GM18511 (cell line): ENCODE data around the gene RAD51B.

Source experiments
- ATAC-seq: cut with Tn5 transposase; IDR thresholded peaks from one replicate; pipeline ENCODE4 v1.9.1; 2021; ENCODE audit warnings: mild to moderate bottlenecking, moderate library complexity; ENCODE audit not compliant: unreplicated experiment

Gene RAD51B

DNA sequence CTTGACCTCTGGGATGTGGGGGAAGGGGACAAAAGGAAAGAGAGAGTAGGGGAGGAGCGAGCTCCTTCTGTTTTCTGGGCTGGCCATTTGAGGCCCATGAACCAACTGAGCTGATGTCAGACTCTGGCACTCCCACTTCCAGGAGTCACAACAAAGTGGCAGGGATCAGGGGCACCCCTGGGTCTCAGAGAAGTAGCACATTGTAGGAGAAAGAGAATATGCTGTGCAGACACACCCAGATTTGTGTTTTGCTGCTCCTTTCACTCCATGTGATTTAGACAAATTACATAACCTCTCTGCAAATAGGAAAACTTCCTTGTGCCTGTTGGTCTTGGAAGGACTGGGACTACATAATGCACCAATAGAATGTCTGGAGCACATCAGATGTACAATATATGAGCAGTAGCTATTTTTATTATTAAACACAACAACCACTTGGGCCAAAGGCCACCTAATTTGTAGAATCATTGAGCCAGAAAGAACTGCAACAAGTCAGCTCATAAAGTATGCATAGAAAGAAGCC, 707.8 kb downstream of the RAD51B start:
- ATAC-seq: no peak

DNA sequence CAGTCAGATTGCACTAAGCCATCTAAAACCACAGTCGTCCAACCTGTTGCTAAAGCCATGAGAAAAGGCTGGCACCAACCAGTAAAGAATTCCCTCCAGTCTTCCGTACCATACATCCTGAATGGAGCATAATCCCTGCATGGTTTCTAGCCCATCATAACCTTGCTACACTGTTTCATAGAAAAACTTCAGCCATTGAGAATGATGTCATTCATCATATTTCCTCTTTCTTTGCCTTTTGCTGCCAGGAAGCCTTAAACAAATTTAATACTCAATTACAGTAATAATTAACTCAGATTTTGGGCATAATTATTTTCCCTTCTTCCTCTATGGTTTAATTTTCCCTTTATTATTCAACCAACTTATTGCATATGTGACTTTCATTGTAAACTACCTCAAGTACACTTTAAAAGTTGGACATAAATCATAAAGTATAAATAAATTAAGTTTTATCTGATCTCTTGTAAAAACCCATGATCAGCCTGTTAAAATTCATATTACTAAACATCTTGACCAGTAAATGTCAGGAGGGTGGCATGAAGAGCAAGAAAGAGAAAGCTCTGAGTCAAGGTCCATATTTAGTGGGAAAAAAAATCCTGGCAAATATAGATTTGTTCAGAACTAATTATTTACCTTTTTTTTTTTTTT, 708.6 kb downstream of the RAD51B start:
- ATAC-seq: no peak

DNA sequence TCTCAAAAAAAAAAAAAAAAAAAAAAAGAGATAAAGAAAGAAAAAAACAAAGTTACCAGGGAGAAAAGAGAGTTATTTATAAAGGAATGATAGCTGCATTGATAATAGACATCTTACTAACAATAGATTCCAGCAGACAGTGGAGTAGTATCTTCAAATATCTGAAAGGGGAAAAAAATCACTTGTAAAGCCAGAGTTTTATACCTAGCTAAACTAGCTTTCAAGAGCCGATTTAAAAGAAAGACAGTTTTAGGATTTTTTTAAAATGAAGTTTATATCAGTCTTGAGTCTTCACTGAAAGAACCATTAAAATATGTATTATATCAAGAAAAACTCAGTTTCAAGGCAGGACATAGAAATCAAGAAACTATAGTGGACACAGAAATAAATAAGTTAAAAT, 710.9 kb downstream of the RAD51B start:
- no peak for ATAC-seq

DNA sequence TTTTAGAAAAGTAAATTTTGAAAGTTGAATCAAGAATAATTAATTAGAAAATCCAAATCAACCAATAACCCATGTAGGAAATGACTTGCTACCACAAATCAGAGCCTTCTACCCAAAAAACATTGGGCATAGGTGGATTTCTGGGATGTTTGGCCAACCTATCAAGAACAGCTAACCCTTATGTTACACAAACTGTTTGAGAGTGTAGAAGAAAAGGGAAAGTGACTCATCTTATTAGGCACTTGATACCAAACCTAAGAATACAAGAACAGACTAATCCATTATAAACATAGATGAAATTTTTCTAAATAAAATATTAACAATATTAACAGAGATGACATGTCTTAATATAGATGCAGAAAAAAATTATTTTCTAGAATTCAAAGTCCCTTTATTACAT, 712.9 kb downstream of the RAD51B start:
- ATAC-seq: no peak

DNA sequence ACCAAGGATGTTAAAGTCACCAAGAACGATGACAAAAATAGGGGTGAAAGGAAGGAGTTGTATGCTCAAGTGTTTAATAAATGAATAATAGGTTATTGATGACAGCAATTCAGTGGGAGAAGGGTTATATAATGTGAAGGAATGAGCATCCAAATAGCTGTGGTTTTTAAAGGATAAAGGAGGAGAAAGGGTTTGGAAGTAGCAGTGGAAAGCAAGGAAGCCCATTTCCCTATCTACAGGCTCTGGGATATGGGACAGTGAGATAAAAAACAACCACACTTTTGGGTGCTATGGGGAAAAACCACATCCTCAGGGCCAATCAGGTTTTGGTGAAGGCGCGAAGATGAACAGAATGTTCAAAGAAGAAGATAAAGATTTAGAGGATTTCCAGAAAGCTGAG, 714.7 kb downstream of the RAD51B start:
- no peak for ATAC-seq

DNA sequence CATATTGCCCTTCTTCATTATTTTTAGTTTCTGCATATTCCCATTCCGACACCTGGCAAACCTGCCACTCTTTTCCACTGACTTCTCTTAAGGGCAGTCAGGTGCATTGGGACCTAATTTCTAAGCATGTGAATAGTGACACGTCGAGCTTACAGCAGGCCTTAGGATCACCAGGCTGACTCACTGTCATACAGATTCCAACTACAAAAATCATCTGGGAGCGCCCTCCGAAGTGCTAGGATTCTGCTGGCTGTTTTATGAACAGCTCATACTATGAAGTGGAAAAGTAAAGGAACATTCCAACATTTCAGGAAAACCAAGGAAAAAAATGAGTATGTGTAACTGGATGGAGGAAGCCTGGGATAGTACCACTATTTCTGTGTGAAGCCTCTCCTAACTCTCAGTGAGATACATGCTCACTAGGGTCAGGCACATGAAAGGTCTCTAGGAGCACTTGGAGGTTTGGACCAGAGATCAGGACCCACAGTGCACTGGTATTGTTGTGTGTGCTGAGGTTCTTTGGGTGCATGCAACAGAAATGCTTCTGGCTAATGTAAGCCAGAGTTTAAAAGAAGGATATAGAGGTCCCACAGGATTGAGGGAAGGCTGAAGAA, 715.9 kb downstream of the RAD51B start:
- ATAC-seq: no peak

DNA sequence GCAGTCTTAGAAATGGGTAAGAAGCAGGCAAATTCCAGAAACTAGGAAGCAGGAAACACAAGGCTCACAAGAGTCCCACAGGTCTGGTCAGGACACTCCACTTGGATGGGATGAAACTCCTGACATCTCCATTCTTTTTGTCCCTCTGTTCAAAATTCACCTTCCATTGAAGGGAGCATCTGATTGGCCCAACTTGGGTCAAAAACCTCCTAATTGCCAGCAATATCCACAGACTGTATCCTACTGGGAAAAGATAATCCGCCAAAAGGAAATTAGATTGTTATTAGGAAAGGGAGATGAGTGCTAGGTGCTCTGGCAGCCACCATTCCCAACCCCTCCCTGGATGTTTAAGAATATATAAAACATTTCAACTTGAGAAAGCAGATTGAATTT, 716.4 kb downstream of the RAD51B start:
- no peak for ATAC-seq

DNA sequence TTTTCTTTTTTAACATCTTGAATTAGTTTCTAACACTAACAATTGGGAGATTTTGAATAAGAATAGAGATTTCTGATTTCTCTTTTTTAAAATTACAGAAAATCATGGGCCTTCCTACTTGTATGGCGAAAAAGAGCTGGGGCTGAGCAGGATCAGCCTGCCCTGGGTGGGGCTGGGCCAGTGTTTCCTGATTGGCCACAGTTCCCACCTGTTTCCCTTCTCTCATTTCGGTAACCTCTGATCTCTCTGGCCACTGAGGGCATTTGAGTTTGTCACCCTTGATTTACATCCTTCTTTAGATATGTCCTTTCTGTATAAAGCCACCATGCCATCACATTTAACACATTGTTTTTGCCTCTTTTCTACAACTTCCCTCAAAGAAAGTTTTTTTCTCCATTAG, 719.1 kb downstream of the RAD51B start:
- no peak for ATAC-seq

DNA sequence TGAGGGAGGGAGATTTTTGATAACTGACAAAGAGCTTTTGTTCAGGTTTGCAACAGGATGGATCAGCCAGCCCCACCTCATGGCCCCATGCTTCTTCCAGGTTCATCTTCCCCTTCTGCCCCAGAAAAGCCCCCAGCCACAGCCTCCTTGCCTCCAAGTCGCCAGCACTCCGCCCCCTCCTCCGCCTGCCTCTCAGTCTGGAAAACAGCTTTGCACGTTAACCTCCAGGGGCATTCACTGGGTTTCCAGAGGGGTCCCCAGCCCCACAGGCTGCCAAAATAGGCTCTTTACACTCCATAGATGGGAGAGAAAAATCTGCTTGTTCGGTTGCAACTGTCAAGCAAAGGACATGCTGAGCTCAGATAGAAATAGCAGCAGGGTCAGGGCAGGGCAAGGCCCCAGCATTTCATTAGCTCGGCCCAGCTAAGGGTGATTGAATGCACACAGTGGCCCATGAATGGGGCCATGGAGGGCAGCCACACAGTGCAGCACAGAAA, 719.7 kb downstream of the RAD51B start:
- no peak for ATAC-seq

DNA sequence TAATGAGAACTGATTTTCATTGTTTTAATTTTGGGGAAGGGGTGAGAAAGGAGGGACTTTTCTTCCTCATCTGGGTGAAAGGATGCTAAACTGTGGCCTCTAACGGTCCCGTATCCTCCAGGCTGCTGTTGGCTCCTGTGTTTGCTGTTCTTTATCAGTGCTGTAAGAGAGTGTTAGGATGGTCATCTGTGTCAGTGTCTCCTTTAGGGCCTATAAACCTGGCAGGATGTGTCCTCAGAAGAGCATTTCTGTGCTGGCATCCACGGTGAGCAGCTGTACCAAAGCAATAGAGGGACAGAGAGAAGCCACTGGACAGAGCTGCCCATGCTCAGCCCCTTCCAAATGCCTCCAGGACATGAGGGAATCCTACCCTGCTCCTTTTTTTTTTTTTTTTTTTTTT, 720.2 kb downstream of the RAD51B start:
- ATAC-seq: no peak

DNA sequence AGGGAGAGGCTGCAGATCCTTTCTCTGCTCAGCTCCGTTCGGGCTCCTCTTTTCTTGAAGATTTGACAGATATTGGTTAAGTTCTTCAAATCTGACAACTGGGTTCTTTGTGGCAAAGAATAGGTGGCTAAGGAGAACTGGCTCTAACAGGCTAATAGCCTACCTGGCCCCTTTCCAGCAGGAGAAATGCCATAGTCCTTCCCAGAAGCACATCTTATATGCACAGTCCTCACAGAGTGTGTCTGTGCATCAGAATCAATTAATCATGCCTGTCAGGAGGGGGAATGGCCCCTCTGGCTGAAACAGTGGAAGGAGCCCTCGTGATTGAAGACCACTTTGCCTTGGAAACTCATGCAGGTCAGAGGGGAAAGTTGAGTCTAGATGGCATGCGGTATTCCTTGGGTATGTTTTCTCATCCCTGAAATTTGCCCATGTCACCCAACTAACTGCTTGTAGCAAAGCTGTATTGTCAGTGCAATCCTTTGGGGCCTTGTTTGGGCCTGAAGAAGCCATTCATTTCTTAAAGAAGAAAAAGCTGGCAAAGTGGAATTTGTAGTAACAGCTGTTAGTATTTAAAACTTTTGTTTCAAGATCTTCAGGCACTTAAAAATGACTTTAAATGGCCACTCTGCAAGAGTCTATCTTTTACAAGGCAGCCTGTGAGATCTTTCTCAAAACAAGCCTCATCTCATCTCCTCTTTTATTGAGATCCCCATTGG, 721.8 kb downstream of the RAD51B start:
- ATAC-seq: no peak

DNA sequence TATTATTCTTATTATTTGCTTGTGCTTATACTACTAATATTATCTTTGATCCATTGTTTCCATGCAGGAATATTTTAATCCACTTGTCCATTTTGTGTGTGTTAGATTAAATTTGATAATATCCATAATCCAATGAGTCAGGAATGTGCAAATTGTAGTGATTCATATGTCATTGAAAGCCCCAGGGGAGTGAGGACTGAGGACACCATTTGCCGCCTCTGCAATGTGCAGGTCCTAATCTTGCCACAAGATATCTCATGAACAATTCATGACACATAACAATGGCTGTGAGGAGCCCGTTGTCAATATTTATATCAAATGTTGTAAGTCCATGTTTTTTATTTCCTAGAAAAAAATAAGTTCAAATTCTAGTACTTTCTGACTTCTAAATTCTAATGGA, 722.8 kb downstream of the RAD51B start:
- no peak for ATAC-seq

DNA sequence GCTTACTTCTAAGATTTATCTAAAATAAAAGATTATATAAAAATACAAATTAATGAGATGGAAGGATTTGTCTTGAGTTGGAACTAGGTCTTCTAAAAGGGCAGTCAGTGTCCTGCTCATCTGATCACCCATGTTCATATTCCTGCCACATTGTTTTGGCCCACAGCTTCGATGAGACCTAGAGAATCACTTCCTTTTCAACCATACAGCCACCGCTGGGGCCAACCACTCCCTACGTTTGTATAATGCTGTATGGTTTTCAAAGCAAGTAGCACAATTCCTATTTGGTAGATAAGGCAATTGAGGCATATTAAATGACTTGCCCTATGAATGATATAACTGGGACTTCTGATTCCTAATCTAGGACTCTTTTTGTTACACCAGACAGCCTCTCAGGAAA, 723.9 kb downstream of the RAD51B start:
- ATAC-seq: no peak

DNA sequence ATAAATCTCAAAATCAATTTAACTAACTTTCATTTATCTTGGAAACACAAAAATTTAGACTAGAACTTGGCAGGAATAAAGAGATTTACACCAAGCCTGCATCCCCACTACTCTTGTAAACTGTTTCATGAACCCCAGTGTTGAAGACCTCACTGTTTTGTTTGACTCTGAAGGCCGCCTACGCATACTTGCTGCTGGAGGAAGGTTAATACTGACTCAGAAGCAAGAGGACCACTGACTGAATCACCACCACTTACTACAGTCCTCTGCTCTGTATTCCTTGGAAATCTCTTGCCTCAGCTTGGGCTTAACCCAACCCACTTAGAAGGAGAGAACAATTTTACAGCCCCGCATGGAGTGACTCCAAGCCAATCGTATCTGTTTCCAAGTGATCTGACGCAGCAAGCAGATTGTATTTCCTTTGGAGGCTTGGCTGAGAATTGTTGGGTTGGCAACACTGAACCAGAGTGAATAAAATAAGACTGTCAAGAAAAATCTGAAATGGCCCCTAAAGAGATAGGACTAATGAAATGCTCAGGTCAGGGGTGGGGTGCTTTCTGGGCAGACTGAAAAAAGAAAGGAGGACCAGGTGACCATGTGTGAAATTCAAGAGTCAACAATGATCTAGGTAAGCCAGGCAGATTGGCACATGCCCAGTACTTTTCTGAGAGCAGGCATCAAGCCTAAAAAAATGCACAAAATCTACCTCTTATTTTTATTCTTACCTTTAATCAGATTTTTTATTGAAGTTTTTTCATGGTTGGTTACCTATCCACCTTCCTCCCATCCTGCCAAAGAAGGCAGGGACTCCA, 724.7 kb downstream of the RAD51B start:
- ATAC-seq: no peak

DNA sequence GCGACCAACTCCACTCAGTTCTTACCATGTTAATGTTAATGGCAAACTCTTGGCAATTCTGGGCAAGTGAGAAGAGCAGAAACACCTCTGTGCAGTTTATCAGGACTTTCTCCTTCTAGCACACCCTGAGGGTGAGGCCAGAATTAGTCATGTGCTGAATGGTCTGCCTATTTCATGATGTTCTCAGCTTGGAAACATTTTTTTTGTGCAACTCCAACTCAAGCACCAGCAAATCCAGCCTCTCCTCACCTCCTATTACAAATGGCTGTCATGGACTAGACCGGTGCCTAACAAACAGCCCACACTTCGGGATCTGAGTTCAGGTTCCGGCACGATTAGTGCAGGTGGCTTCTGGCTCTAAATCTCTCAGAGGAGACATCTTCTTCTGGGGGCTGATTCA, 727.3 kb downstream of the RAD51B start:
- no peak for ATAC-seq

DNA sequence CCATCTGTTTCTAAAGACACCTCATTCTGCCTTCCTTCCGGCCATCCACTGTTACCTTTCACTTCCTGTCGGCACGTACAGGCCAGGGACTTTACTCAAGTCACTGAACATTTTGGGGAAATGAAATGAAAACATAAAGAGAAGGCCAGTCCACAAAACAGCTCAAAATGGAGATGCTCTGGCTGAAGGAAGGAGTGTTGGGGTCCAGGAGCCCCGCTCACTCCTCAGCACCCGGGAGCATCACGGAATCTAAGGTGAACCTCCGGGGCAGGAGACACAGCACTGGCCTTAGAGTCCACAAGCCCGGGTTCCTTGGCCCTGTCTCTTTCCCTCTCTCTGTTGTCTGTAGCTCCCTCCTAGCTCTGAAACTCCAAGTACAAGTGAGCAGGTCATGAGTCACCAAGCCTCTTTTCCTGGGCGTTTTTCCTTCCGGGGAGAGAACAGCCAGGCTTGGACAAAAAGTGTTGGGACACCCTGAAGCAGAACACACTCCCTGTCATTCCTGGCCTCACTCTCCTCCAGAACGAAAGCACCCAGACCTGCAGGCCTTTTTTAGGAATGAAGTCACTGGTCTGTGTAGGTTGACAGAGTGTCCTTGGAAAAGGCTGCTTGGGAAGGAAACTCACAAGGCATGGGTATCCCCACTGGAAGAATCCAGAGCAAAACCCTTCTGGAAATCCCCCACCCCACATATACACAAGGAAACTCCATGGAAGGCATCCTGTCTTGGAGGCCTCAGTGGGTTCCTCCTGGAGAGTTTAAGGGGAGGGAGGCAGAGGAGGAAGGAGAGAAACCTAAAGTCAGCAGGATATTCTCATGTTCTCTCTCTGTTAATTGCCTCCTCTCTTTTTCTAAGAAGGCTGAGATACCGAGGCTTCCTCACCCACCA, 728.0 kb downstream of the RAD51B start:
- no peak for ATAC-seq

DNA sequence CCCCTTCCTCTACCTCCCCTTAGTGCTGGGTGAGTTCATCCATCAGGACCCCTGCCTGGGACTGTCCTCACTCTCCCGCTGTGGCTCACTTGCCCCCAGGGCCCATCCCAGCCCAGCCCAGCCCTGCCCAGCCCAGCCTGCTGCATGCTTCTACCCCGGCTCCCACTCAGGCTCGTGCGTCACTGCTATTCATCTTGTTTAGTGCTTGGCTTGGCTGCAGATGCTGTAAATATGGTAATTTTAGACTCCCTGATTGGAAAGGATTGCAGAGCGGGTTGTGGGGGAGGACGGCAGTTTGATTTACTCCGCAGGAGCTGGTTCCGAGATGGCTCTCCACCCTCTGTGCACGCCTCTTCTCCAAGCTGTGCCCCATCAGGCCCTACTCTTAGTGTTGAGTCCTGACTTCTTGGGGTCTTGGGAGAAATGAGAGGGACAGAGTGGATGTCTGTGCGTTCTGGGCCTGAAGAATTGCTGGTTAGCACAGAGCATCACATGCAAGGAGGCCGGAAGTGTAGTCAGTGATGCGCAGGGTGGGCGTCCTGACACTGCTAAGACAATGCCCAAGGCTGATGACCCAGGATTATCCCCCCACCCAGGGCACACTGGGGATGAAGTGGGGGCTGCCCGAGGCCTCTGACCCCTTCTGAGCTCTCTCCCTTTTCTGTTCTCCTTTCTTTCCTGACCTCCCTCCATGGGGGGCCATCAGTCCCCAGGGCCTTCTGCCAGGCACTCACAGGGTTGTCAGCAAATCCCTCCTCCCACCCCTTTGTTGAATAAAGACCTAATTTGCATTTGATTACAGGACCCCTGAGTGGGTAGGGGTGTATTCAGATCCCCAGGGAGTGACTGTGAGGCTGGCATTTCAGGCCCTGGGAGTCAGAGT, 728.9 kb downstream of the RAD51B start:
- ATAC-seq: no peak

DNA sequence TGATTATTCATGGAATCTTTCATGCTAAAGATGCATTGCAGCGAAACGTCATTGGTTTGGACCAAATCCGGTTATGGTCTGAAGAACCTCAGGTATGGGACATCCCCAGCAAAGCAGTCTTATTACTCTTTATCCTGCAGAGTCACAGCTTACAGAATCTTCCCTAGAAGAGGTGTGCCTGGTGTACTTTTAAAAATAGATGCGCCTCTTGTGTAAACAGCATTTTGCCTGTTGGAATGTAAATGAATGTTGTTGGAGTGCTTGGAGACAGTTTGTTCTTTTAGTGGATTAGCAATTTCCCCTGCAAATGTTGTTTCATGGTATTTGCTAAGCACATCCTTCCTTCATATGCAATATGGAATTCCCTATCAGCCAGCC, 730.7 kb downstream of the RAD51B start:
- ATAC-seq: no peak

DNA sequence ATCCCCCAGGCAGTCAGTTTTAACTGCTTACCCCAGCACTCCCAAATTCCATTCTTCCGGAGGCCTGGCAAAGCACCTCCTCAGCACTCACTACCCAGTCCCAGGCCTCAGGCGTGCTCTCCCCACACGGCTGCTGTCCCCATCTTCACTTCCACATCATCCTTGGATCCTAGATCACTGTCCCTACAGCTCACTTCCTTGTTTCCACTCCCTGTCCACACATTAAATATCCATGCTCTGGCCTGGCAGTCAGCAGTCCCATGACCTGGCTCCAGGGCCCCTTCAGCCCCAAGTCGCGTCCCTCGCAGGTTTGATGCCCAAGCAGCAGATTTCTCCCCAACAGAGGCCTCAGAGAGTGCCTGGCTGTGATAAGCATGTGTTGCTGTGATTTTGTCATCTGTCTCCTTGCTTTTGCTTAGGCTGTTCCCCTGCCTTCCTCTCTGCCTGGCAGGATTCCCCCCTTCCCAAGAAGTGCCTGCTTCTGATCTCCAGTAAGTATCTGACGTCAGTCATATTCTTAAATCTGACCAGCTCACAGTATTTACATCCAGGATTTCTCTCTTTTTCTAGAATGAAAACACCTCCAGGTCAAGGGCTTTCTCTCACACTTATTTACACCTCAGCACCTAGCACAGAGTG, 731.6 kb downstream of the RAD51B start:
- no peak for ATAC-seq
